Cerebellar nuclear complex (tissue), 1 donor: ENCODE data around the gene MINK1.
"Not testable (repeated sequence)": the region's sequence is repeated elsewhere in the genome, so short reads cannot be mapped to it uniquely, and the experiment has no call there.

Experiments used
- DNase-seq, 2 experiments: peaks; one replicate each; lab custom pipeline; 2025; lab: John Stamatoyannopoulos, UW

The MINK1 gene

GRCh38 chr17:4899341-4900230 is 66.4 kb downstream of the MINK1 start, which contains the start of gene C17orf107:
C17orf107 (plus strand) TSS chr17:4899536; CDS start chr17:4899763, 227 bp downstream.
- DNase-seq: peak in 1 of 2 experiments; percentile 39

- DNase-seq: no peak
These were observed 67.3 kb downstream of the MINK1 start for GRCh38 chr17:4900231-4901107.

GRCh38 chr17:4901108-4901647 is 68.0 kb downstream of the MINK1 start:
- no peak for DNase-seq

GRCh38 chr17:4901648-4902344 is 68.7 kb downstream of the MINK1 start:
- DNase-seq: no peak

GRCh38 chr17:4902540-4902939 is 69.4 kb downstream of the MINK1 start:
- DNase-seq: no peak

- peak in 1 of 2 experiments; percentile 43 for DNase-seq
These were observed 70.1 kb downstream of the MINK1 start, which contains the start of gene CHRNE for GRCh38 chr17:4903051-4903818. CHRNE (minus strand) TSS chr17:4903098; CDS start chr17:4903063, 35 bp downstream.

- not testable (repeated sequence) for DNase-seq
These were observed 73.5 kb downstream of the MINK1 start for GRCh38 chr17:4906642-4907041.

- no peak for DNase-seq
These were observed 75.2 kb downstream of the MINK1 start for GRCh38 chr17:4908301-4908700.

GRCh38 chr17:4908711-4909496 is 75.8 kb downstream of the MINK1 start:
- DNase-seq: no peak

- no peak for DNase-seq
These were observed 80.9 kb downstream of the MINK1 start for GRCh38 chr17:4913994-4914393.

GRCh38 chr17:4914551-4914950 is 81.4 kb downstream of the MINK1 start:
- DNase-seq: not testable (repeated sequence)

GRCh38 chr17:4919511-4920047 is 86.4 kb downstream of the MINK1 start:
- no peak for DNase-seq

- no peak for DNase-seq
These were observed 87.4 kb downstream of the MINK1 start for GRCh38 chr17:4920351-4921048.

- DNase-seq: no peak
These were observed 88.2 kb downstream of the MINK1 start for GRCh38 chr17:4921320-4921719.

GRCh38 chr17:4926577-4927335 is 93.6 kb downstream of the MINK1 start:
- DNase-seq: not testable (repeated sequence)

GRCh38 chr17:4928881-4929280 is 95.7 kb downstream of the MINK1 start:
- no peak for DNase-seq

GRCh38 chr17:4931963-4932362 is 98.8 kb downstream of the MINK1 start, which contains the start of gene GP1BA:
GP1BA (plus strand) TSS chr17:4932277; CDS start chr17:4932605, 328 bp downstream.
- DNase-seq: no peak

- DNase-seq: no peak
These were observed 99.6 kb downstream of the MINK1 start for GRCh38 chr17:4932756-4933155.
